GM18505 (cell line): ENCODE measurements around the gene ATP5PD.
A peak's percentile ranks its signal among the peaks of the same experiment; 100 is the strongest.
"Not testable (repeated sequence)": the region's sequence is repeated elsewhere in the genome, so short reads cannot be mapped to it uniquely, and the experiment has no call there.

Experiments
- ATAC-seq: cut with Tn5 transposase; IDR thresholded peaks from one replicate; pipeline ENCODE4 v1.9.1; 2021; ENCODE audit not compliant: unreplicated experiment
- POLR2A ChIP-seq: IDR thresholded peaks from 4 replicates; pipeline ENCODE4 v1.6.1; 2011; ENCODE audit warnings: borderline replicate concordance; ENCODE audit not compliant: insufficient read depth, insufficient read length; ENCODE audit errors: extremely low read depth

The ATP5PD gene

DNA sequence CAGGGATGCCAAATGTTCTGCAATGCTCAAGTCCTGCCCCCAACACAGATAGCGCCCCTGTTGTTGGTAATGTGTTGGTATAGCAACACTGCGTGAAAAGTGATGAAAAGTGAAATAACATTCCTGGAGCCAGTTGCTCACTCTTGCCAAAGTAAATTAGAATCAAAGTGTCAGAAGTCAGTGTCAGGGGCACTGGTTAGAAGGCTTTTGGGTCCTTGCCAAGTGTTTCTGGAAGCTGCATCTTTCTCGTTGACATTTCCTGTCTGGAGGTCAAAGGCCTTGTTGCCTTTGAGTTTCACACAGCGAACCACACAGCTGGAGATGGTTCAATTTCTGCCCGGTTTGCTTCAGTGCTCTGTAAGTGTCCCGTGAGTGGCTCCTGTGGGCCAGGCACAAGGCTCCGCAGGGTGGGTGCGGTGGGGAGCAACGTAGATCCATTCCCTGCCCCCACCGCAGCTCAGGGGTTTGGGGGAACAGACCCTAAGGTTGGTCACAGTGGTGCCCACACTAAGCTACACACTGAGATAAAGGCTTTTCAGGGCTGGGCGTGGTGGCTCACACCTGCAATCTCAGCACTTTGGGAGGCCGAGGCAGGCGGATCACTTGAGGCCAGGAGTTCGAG is 37.4 kb upstream of the ATP5PD start:
- ATAC-seq = no peak
- no peak for TF ChIP-seq POLR2A

DNA sequence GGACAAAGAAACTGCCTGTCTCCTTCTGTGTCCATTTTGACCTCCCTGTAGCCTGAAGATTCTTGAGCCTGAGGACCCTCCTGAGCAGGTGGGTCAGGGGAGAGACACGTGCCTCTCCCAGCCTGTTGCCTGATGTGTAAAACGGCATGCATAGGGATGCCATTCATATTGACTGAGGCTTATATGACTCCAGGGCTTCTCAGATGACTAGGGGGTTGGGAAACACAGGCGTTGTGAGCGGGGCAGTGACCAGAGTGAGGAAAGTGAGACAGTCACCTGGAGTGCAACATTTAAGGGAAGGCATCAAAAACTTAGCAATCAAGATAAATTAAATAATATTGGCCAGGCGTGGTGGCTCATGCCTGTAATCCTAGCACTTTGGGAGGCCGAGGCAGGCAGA is 35.9 kb upstream of the ATP5PD start:
- no peak for ATAC-seq
- no peak for TF ChIP-seq POLR2A

DNA sequence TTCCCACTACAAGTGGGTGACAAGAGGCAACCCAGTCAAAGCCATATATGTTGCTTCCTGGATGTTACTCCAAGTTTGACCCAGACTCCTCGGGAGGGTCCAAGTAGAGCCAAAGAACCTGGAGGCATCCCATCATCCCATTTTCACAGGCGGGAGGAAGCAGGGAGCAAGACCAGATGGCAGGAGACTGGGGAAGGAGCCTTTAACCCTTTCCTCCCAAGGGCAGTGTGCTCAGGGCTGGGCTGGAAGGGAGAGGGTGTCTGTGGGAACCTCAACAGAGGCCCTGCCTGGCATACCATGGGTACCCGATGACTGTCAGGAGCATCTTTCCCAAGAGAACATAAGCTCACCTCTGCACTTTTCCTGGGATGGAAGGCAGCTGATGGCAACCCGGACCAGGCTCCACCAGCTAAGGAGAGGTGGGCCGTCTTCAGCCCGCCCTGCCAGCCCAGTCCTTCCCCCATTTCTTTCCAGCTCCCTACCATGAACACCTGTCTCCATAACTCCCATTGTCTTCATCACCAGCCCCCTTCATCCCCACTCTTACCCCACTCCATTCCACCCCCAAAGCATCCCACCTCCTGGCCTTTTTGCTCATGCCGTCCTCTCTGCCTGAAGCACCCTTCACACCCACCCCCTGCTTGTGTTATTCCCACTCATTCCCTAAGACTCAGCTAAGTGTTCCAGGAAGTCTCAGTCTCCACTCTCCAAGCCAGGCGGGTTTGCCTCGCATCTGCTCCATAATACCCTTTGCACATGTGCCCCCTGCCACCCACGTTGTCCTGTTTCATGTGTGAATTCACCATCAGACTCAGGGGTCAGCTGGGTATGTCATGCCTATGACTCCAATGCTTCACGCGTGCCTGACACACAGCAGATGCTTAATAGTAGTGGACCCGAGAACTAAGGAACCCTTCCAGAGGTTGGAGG is 35.1 kb upstream of the ATP5PD start:
- no peak for TF ChIP-seq POLR2A
- no peak for ATAC-seq

DNA sequence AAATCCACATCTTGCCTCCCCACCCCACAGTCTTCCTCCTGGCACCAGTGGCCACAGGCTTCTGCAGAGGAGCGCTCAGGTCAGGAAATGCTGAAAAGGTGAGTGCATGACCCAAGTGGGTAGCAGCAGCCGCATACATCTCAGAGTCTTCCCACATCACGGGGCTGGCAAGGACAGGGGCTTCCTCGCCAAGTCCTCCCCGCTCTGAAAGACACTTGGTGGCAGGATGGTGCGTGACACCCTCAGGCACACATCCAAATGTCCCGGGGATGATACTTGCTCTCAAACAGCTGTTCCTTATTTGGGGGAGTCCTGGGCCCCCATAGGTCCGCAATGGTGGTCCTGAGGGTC is 32.2 kb upstream of the ATP5PD start:
- no peak for TF ChIP-seq POLR2A
- no peak for ATAC-seq

DNA sequence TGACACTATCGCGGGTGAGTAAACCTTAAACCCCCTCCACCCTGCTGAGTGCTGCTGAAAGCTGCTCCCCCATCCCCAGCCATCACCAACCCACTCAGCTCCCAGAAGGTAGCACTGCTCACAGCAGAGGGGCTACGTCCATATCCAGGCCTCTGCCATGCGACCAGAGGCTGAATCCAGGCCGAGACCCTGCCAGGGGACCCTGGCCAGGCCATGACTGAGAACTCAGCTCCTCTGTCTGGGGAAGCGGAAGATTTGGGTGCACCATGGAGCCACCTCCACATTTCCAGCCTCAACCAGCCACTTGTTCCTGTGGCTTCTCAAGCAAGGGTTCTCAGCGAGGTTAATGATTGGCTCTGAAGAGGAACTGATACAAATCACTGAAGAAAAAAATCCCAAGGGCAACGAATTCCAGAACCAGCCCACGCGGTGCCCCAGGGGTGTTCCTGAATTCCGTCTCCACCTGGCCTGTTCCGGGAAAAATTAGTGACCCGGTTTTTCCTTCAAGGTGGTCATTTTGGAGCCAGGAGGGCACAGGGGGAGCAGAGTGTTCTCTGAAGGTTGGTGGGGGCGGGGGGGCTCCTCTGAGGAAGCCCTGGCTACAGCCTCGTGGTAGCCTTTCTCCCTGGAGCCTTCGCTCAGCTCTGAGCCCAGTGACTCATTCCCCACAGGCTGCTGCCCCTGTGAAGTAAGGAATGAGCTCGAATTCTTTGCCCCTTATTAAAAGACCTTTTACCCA is 31.7 kb upstream of the ATP5PD start:
- TF ChIP-seq POLR2A = no peak
- ATAC-seq = no peak

DNA sequence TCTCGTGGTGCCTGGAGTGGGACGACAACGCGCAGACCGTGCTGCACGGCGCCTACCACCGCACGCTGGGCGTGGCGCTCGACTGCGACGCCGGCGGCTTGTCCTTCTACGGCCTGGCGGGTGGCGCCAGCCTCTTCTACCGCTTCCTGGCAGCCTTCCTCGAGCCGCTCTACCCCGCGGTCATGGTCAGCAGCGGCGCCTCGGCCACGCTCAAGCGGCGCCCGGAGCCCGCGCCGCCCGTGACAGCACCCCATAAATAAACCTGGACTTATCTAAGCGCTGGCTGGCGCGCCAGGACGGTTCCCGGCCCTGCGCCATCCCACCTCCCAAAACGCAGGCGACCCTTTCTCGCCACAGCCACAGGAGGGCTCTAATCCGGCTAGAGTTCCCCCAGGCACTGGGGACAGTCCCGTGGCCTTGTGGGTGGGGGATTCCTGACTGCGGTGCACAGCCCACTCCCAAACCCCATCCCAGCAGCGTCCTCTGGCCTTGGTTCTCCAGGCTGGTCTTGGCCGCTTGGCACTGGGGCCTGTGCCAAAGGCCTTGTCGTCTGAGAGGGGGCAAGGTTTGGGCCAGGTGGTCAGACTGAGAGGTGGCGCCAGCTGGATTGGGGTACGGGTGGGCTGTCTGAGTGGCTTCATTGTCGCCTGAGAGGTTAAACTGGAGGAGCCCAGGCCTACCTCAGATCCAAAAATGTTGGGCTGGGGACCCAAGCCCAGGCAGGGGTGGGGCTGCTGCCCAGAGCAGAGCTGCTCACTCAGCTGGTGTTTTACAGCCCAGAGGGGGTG is 30.9 kb upstream of the ATP5PD start:
- no peak for ATAC-seq
- TF ChIP-seq POLR2A = peak; percentile 68

DNA sequence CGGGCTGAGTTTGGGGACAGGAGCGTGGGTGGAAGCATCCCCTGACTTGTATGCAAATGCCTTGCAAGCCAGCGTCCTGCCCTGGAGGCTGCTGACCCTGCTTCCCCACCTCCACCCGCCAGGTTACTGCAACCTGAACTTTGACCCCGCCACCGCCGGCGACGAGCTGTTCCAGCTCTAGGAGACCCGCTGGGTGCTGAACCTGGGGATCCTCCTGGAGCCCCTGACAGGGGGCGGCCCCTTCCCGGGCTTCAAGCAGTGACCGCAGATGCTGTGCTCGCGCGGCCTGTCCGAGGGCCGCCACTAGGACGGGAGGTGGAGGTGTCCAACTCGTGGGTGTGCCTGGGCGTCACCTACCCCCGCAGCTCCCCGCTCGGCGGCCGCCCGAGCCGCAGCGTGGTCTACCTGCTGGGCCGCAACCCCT is 30.3 kb upstream of the ATP5PD start:
- no peak for TF ChIP-seq POLR2A

DNA sequence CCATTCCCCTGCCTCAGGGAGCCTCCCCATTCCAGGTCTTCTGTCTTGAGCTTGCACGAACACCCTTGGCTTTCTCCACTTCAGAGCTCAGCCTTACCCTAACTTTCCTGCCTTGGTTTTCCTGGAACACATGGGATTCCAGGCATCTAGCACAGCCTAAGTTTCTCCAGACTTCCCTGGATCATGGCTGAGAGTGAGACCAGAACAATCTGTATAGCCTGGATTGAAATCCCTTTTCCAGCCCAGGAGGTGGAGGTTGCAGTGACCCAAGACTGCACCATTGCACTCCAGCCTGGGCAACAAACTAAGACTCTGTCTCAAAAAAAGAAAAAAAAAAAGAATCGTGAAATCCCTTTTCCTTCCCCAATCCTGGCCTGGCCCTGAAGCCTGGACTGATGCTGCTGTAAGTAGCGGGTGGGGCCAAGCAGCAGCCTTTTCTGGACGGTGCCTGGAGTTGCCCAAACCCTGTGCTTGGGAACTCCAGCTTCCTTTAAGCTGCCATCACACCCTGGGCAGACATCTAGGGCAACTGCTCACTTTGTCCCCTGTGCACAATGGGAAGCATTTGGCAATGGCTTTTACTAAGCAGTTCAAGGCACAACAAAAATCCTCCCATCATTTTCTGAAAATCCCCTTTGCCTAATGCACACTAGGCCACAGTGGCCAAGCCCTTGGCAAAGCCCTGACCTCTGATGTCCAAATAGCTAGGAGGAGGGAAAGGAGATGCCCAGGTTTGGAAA is 29.0 kb upstream of the ATP5PD start:
- ATAC-seq = no peak
- no peak for TF ChIP-seq POLR2A

More for the DNA sequence above, 30.3 kb upstream of the ATP5PD start:
- ATAC-seq = no peak

DNA sequence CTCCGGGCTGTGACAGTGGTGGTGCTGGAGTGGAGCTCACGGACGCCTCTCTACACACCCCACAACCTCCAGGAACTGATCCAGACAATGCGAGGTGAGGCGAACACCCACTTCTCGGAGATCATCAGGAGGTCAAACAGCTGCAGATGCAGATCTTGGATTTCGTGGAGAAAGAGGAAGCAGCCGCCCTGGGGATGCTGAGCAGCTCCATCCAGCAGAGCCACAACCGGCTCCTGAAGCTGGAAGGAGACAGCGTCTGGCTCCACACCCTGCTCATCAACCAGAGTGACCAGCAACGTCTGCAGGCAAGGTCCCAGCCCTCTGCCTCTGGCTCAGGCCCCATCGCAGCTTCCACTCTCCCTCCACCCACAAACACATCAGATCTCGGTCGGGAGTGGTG is 27.8 kb upstream of the ATP5PD start:
- no peak for TF ChIP-seq POLR2A
- ATAC-seq = no peak

DNA sequence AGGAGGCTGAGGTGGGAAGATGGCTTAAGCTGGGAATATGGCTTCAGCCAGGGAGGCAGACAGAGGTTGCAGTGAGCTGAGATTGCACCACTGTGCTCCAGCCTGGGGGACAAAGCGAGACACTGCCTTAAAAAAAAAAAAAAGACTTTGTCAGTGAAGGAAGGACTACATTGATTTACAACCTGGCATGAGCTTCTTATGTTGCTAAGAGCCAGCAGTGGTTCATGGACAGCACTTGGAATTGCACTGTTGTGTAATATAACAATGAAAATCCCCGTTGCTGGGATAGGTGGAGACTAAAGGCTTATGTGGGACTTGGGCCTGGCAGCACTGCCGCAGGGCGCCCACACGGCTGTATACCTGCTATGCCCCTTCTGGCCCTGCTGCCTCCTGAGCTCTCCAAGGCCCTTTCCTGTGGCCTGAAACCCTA is 26.9 kb upstream of the ATP5PD start:
- no peak for ATAC-seq
- no peak for TF ChIP-seq POLR2A

DNA sequence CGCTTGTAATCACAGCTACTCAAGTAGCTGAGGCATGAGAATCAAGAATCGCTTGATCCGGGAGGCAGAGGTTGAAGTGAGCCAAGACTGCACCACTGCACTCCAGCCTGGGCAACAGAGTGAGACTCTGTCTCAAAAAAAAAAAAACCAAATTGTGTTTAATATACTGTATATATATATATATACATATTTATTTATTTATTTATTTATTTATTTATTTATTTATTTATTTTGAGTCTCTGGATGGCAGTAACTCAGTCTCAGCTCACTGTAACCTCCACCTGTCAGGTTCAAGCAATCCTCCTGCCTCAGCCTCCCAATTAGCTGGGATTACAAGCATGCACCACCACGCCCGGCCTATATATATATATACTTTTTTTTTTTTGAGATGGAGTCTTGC is 26.1 kb upstream of the ATP5PD start:
- ATAC-seq = not testable (repeated sequence)

DNA sequence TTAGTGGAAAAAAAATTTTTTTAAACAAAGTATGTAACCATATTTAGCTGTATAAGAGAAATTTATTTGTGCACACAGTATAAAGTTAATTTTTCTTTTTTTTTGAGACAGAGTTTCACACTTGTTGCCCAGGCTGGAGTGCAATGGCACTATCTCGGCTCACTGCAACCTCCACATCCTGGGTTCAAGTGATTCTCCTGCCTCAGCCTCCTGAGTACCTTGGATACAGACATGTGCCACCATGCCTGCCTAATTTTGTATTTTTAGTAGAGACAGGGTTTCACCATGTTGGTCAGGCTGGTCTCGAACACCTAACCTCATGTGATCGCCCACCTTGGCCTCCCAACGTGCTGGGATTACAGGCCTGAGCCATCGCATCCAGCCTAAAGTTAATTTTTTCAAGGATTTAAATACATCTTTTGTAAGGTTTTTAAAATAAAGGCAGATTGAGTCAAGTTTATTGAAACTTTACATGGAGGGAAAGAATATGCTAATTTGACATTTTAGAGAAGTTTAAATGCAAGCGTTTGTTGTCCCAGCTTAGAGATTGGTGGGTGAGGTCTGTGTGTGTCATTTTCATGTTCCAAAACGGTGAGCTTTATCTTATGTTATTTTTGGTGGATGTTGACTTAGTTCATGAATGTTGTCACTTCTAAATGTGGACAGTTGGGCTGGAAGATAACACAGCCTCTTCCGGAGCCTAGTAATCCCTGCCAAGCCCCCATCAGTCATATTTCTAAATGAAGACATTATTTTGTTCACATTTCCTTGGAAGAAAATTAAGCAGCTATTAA is 24.9 kb upstream of the ATP5PD start:
- ATAC-seq = not testable (repeated sequence)

DNA sequence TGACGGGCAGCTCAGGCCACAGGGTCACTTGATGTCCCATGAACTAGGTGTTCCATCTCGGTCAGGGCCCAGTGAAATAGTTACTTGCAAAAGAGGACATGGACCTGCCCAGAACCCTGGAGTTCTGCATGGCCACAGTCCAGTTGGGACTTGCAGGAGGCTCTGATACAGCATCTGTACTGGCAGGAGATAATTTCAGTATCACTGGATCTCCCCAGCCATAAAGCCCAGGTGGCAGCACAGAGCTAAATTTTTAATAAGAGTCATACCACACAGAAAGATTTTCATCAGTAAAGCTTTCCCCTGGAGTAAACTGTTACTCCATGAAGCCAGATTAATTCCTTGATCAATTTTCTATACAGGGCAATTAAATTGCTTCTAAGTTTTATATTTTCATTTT is 23.0 kb upstream of the ATP5PD start:
- ATAC-seq = no peak
- no peak for TF ChIP-seq POLR2A
